ENCODE data around the gene SLC6A13. TPM values are rescaled to one million over a fixed set of nuclear protein-coding genes. Genes with fewer than 3 reads are reported as not detected.

The SLC6A13 gene
- total RNA-seq, 1 donor from 2014 or later: 0.38 TPM

GRCh38 chr12:264269-264668 is 1.6 kb upstream of the SLC6A13 start:
- no peak for TF ChIP-seq CTCF (IDR thresholded peaks at IDR 0.05)
- Mint-ChIP-seq H3K9me3 (no peaks in the 10 kb centered on the region), H3K36me3 (ENCODE audit: low read depth) (no peaks in the 10 kb centered on the region), H3K27ac (no peak overlapping the region), H3K4me1 (no peaks in the 10 kb centered on the region), H3K27me3 (peaks cover 14% of the 10 kb centered on the region), H3K4me3 (no peak overlapping the region)
- ATAC-seq (ENCODE audit: low read depth) (no peak), DNase-seq (no peak)
- intact Hi-C loops (cut with micrococcal nuclease): no loop called here
- CTCF ChIA-PET: no interaction called here
- POLR2A ChIA-PET: no interaction called here

GRCh38 chr12:263574-263973 is 938 bp upstream of the SLC6A13 start:
- no peaks in the 10 kb centered on the region for H3K9me3 Mint-ChIP-seq
- ChIA-PET CTCF (no interaction called here), POLR2A (no interaction called here)
- no peaks in the 10 kb centered on the region for H3K4me1 Mint-ChIP-seq
- DNase-seq (no peak), ATAC-seq (ENCODE audit: low read depth) (no peak)
- no peak overlapping the region for H3K27ac Mint-ChIP-seq
- no peak for TF ChIP-seq CTCF (IDR thresholded peaks at IDR 0.05)
- intact Hi-C loops (cut with micrococcal nuclease): no loop called here
- no peak overlapping the region for H3K4me3 Mint-ChIP-seq
- peaks cover 14% of the 10 kb centered on the region for H3K27me3 Mint-ChIP-seq
- H3K36me3 Mint-ChIP-seq (ENCODE audit: low read depth): no peaks in the 10 kb centered on the region

GRCh38 chr12:262113-262512 is 523 bp downstream of the SLC6A13 start:
- CTCF ChIA-PET: no interaction called here
- H3K27me3 Mint-ChIP-seq: peaks cover 26% of the 10 kb centered on the region

GRCh38 chr12:257521-258321 is 4.9 kb downstream of the SLC6A13 start:
- TF ChIP-seq CTCF (IDR thresholded peaks at IDR 0.05): no peak
- Mint-ChIP-seq H3K9me3 (no peaks in the 10 kb centered on the region), H3K4me3 (no peak overlapping the region), H3K4me1 (no peaks in the 10 kb centered on the region), H3K27ac (no peak overlapping the region), H3K36me3 (ENCODE audit: low read depth) (no peaks in the 10 kb centered on the region), H3K27me3 (peaks cover 46% of the 10 kb centered on the region)
- ChIA-PET CTCF (interaction anchor here (0.6 kb wide), 1 partner anchor 42 kb away, joined by 3 read pairs; no protein-coding TSS in a partner anchor), POLR2A (no interaction called here)
- ATAC-seq (ENCODE audit: low read depth): no peak
- no peak for DNase-seq
- intact Hi-C loops (cut with micrococcal nuclease): no loop called here

More at GRCh38 chr12:262113-262512, 523 bp downstream of the SLC6A13 start:
- TF ChIP-seq CTCF (IDR thresholded peaks at IDR 0.05): no peak
- intact Hi-C loops (cut with micrococcal nuclease): no loop called here
- POLR2A ChIA-PET: no interaction called here
- DNase-seq (no peak), ATAC-seq (ENCODE audit: low read depth) (no peak)
- Mint-ChIP-seq H3K36me3 (ENCODE audit: low read depth) (no peaks in the 10 kb centered on the region), H3K9me3 (no peaks in the 10 kb centered on the region), H3K27ac (no peak overlapping the region), H3K4me3 (no peak overlapping the region), H3K4me1 (no peaks in the 10 kb centered on the region)

- POLR2A ChIA-PET: no interaction called here
- no peak for TF ChIP-seq CTCF (IDR thresholded peaks at IDR 0.05)
Observed at GRCh38 chr12:256958-257357, 5.7 kb downstream of the SLC6A13 start.

More at GRCh38 chr12:256958-257357, 5.7 kb downstream of the SLC6A13 start:
- Mint-ChIP-seq H3K4me3 (no peak overlapping the region), H3K27ac (no peak overlapping the region), H3K36me3 (ENCODE audit: low read depth) (no peaks in the 10 kb centered on the region), H3K4me1 (no peaks in the 10 kb centered on the region), H3K27me3 (peaks cover 43% of the 10 kb centered on the region), H3K9me3 (no peaks in the 10 kb centered on the region)
- DNase-seq (no peak), ATAC-seq (ENCODE audit: low read depth) (no peak)
- intact Hi-C loops (cut with micrococcal nuclease): no loop called here
- CTCF ChIA-PET: interaction anchor here (0.6 kb wide), 1 partner anchor 43 kb away, joined by 3 read pairs; no protein-coding TSS in a partner anchor
